LNCaP clone FGC (cell line): Measurements from ENCODE around the gene NRN1L.

Experiments used
- DNase-seq: peaks from one replicate; pipeline ENCODE4 v3.0.0-alpha.2; 2011; ENCODE audit warnings: low read depth
- H3K4me3 ChIP-seq: 2 replicates; pipeline ENCODE4 v1.5.1; 2011; ENCODE audit warnings: mild to moderate bottlenecking, low read depth, low read length, control low read depth
- TF ChIP-seq, protein P1 (sequence below): IDR thresholded peaks from 2 replicates; pipeline ENCODE4 v1.5.1; 2012; ENCODE audit warnings: mild to moderate bottlenecking; ENCODE audit not compliant: control insufficient read depth, insufficient read depth; ENCODE audit errors: extremely low read depth

Gene NRN1L

DNA sequence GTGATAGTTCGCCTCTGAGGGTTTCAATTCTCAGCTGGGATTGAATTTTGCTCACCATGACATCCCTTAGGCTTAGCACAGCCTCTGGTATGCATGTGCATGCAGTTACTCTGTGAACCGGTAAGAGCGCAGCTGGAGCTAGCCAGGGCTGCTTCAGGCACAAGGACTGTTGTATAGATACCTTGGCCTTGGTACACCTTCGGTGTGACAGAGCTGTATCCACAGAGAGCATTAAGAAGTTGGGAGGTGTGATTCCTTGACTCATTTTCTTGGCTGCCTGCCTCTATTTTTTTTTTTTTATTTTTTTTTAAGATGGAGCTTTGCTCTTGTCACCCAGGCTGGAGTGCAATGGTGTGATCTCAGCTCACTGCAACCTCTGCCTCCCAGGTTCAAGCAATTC is 40.2 kb upstream of the NRN1L start:
- no peak for DNase-seq
- TF ChIP-seq, protein P1, sequence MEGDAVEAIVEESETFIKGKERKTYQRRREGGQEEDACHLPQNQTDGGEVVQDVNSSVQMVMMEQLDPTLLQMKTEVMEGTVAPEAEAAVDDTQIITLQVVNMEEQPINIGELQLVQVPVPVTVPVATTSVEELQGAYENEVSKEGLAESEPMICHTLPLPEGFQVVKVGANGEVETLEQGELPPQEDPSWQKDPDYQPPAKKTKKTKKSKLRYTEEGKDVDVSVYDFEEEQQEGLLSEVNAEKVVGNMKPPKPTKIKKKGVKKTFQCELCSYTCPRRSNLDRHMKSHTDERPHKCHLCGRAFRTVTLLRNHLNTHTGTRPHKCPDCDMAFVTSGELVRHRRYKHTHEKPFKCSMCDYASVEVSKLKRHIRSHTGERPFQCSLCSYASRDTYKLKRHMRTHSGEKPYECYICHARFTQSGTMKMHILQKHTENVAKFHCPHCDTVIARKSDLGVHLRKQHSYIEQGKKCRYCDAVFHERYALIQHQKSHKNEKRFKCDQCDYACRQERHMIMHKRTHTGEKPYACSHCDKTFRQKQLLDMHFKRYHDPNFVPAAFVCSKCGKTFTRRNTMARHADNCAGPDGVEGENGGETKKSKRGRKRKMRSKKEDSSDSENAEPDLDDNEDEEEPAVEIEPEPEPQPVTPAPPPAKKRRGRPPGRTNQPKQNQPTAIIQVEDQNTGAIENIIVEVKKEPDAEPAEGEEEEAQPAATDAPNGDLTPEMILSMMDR = no peak
- no peak overlapping the region for H3K4me3 ChIP-seq

DNA sequence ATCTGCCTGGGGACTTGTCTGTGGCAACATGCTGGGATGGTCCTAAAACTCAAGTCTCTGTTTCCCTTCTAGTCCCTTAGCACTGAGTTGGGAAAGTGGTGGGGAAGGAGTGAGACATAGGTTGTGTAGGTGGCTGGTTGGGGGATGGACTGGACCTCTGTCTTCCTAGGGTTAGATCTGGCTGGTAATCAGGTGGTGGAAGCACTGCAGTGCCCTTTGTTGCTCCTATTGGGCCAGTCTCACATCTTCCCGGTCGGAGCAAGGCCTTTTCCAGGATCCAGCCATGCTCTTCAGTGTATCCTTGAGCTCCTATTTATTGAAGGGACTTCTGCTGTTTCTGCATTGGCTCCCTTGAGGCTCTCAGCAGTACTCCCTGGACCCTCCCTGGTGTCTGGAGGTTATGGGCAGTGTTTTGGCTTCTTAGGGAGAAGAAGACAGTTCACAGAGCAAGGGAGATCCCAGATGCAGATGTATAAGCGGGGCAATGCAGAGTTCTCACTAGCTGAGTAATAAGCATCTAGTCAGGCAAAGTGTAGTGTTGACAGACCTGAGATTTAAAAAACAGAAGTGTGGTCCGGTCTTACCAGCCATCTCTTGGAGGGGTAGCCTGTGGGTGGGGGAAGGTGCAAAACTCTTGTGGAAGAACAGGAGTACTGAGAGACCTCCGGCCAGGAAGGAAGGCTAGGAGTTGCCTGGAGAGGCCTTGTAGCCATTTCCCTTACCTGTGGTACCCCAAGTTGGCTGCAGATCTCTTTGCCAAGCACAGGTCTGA is 39.2 kb upstream of the NRN1L start:
- H3K4me3 ChIP-seq = peak overlapping the region; percentile 99
- TF ChIP-seq, protein P1 = no peak
- DNase-seq = no peak

DNA sequence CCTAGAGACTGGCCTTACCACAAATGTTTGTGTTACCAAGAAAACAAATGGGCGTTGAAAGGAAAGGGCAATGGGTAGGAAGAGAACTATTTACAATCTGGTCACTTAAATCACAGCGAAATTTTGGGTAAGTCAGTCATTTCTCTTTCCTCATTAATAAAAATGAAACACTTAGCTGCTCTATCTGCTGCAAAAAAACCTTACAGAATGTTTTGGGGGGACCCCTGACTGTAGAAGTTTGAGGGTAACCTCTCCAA is 38.7 kb upstream of the NRN1L start:
- peak overlapping the region; percentile 99 for H3K4me3 ChIP-seq
- TF ChIP-seq, protein P1 = no peak
- no peak for DNase-seq

DNA sequence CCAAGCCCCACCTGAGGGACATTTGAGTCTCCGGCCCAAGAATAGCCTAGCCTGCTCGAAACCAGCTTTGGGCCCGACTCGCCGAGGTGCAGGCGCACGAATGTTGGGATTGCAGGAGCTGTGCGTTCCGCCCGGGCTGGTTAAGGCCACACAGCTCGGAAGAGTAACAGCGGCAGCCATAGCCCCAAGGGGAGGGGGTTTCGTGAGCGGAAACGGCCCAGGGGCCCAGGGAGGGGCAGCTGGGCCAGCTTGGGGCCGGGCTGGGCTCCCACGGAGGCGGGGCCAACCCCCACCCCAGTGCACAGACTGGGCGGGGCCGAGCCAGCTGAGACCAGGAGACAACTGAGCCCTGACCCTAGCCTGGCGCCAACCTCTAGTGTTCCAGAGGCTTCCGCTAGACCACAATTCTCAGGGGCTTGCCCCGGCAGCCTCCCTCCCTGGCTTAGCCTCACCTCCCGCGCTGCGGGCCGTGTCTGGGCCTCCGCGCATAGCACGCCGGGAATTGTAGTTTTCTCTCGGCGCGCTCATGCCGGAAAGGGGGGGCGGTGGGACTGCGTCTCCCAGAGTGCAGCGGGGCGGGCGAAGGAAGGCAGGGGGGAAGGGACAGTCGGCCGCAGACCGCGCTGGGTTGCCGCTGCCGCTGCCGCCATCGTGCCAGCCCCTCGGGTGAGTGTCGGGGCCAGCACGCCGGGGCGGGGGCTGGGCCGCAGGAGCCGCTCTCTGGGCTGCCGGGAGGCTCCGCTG is 38.2 kb upstream of the NRN1L start, which contains the start of gene NUTF2:
TSS of gene NUTF2 (plus strand) at position 614 of the 744 bp plus-strand sequence. CDS start 18,198 bp downstream, outside the sequence.
- H3K4me3 ChIP-seq = peak within 1 kb of the TSS; percentile 99
- TF ChIP-seq, protein P1 = no peak
- peak; percentile 74 for DNase-seq

DNA sequence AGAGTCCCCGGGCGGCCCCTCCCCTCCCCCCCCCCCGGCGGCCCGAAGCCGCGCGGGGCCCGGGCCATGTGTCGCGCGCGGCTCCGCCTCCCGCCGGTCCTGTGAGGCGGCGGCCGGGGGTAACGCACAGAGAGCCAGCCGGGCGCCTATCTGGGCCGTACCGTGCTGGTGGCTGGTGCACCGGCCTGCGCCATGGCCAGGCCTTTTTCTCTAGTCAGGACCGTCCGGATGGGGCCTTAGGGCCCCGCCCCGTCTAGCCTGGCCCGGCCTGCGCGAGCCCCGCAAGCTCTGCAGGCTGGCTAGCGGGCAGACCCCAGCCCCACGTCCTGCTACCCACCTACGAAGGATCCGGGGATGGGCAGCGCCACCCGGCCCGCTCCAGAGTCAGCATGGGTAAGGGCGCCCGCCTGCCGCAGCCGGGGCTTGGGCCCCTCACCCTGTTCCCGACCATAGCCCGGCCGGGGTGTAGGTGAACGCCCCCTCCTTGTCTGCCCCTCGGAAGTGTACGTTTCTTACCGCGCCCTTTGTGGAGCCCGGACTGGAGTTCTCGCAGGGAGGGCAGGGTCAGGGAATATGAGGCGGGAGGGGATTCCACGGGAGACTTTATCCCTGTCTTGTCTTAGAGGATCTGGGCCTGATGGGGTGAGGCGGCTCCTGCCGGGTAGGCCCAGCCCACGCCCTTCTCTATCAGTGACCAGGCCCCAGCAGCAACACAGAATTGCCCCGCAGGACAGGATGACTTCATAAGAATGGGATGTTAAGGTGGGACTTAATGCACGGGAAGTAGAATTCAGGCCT is 37.4 kb upstream of the NRN1L start, which contains the start of gene CENPT:
TSS of gene CENPT (minus strand) at position 630 of the 798 bp plus-strand sequence. CDS start 13,834 bp downstream, outside the sequence.
- H3K4me3 ChIP-seq = peak within 1 kb of the TSS; percentile 99
- no peak for DNase-seq
- TF ChIP-seq, protein P1 = no peak

DNA sequence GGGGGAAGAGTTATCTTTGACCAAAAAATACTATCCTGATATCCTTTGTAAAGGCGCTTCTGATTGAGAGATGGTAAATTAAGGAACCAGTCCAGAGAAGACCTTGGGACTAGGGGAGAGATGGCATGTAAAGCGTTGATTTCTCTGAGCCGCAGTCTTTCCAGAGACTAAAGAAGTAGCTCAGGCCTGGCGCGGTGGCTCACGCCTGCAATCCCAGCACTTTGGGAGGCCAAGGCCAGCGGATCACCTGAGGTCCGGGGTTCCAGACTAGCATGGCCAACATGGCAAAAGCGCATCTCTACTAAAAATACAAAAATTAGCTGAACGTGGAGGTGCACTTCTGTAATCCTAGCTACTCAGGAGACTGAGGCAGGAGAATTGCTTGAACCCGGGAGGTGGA is 36.6 kb upstream of the NRN1L start:
- peak overlapping the region; percentile 99 for H3K4me3 ChIP-seq
- TF ChIP-seq, protein P1 = no peak
- DNase-seq = no peak
